Measurements from ENCODE around the gene KPNA5.
"Not testable (repeated sequence)": the region's sequence is repeated elsewhere in the genome, so short reads cannot be mapped to it uniquely, and the experiment has no call there.

The KPNA5 gene

DNA sequence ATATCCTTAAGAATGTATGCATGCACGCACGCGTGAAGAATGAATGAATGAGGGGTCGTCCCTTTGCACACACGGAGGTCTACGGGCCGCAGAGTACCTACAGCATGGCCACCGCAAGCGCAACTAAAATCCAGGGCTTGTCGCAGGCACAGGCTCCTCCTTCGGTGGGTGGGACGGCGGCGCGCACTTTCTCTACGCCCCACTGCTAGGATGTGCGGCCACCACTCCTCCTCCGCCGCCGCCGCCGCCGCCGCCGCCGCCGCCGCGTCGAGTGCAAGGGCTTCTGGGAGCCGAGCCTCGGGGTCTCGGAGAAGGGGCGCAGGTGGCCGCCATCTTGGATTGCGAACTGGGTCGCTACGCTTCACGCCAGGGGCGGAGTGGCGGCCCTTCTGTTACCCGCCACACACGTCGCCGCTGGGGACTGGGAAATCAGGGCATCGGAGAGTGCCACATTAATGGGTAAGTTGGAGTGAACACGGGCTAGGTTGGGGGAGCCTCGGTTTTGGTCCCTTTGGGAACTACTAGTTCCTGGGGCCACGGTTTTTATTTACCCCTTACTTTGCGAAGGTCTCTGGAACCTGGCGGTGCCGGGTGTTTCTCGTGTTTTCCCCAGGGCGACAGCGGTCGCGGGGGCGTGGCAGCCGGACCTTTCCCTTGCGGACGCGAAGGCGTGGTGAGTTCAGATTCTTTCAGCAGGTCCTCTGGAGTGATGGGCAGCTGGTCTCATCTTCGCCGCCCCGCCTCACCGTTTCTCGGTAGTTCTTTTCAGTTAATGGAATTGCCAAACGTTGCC is at the start of gene KPNA5:
TSS of gene KPNA5 (plus strand) at position 332 of the 793 bp plus-strand sequence. CDS start at position 456, 124 bp downstream.
- DNase-seq = peak; percentile 89

- no peak for DNase-seq
Observed at GRCh38 chr6:116631379-116631990, 49.5 kb upstream of the KPNA5 start.

GRCh38 chr6:116633685-116634084 is 47.3 kb upstream of the KPNA5 start:
- no peak for DNase-seq

- no peak for DNase-seq
Observed at GRCh38 chr6:116648156-116648555, 32.9 kb upstream of the KPNA5 start.

- no peak for DNase-seq
Observed at GRCh38 chr6:116649129-116649528, 31.9 kb upstream of the KPNA5 start.

- DNase-seq = no peak
Observed at GRCh38 chr6:116651916-116652315, 29.1 kb upstream of the KPNA5 start.

DNA sequence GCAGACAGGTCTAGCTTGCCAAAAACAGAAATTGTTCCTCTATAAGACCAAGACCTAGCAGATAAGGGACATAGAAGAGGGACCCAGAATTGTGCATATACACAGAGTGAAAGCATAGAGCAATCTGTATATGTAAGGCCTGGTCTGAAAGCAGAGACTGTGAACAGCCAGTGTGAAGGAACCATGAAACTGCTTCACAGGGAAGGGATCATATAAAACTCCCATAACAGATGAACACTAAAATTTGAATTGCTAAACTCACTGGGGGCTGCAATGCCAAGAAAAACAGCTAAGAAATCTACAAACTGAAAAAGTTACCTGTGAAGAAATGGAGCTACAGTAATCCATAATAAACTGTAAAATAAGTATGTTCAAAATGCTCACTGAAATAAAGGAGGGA is 19.4 kb upstream of the KPNA5 start:
- no peak for DNase-seq

- DNase-seq = no peak
Observed at GRCh38 chr6:116662202-116662601, 18.8 kb upstream of the KPNA5 start.

DNA sequence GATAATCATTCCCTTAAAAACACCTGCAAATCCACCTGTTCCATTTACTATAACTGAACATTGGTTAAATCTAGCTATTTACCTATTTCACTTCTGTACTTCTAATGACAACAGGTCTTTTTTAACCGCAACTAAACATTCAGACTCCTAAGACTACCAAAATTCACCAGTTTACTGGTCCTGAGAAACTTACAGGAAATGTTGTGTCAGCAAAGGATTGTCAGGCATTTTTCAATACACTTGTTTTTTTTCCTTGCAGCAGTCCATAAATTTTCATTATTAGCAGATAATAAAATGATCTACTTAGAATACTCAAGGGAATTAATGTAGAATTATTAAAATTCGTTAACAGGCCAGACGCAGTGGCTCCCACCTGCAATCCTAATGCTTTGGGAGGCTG is 17.7 kb upstream of the KPNA5 start:
- DNase-seq = no peak

DNA sequence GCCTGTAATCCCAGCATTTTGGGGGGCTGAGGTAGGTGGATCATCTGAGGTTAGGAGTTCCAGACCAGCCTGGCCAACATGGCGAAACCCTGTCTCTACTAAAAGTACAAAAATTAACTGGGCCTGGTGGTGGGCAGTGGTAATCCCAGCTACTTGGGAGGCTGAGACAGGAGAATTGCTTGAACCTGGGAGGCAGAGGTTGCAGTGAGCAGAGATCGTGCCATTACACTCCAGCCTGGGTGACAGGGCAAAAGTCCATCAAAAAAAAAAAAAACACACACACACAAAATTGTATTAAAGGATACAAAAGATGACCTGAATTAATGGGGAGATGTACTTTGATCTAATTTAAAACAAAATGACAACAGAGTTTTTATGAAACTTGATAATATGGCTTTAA is 16.8 kb upstream of the KPNA5 start:
- DNase-seq = not testable (repeated sequence)

DNA sequence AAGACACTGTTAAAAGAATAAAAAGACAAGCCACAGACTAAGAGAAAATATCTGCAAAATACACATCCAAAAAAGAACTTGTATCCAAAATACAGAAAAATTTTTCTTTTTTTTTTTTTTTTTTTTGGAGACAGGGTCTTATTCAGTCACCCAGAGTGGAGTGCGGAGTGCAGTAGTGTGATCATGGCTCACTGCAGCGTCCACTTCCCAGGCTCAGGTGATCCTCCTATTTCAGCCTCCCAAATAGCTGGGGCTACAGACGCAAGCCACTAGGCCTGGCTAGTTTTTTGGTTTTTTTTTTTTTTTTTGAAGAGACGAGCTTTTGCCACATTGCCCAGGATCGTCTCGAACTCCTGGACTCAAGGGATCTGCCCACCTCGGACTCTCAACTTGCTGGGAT is 15.5 kb upstream of the KPNA5 start:
- DNase-seq = no peak

- no peak for DNase-seq
Observed at GRCh38 chr6:116666869-116667268, 14.1 kb upstream of the KPNA5 start.

DNA sequence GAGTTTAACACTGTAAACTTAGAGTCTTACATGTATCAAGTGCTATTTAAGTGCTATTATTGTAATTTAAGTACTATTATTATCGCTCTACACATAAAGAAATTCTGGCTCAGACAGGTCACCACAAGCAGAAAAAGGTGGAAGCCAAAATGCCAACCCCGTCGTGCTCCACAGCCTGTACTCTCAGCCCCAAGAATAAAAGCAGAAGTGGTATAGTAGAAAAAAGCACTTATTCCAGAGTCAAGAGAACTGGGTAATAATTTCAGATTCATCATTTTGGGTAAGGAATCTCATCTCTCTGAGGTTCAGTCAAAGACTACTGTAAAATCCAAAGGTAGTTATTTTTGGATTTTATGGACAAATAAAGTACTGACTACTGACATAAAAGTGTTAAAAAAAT is 13.4 kb upstream of the KPNA5 start:
- no peak for DNase-seq

DNA sequence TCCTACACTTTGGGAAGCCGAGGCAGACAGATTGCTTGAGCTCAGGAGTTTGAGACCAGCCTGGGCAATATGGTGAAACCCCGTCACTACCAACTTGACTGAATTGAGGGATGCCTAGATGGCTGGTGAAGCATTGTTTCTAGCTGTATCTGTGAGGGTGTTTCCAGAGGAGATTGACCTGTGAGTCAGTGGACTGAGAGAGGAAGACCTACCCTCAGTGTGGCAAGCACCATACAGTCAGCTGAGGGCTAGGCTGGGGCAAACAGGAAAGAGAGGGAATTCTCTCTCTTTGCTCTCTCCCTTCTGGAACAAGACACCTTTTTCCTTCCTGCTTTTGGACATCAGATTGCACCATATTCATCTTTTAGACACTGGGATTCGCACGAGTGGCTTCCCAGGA is 8.7 kb upstream of the KPNA5 start:
- no peak for DNase-seq

DNA sequence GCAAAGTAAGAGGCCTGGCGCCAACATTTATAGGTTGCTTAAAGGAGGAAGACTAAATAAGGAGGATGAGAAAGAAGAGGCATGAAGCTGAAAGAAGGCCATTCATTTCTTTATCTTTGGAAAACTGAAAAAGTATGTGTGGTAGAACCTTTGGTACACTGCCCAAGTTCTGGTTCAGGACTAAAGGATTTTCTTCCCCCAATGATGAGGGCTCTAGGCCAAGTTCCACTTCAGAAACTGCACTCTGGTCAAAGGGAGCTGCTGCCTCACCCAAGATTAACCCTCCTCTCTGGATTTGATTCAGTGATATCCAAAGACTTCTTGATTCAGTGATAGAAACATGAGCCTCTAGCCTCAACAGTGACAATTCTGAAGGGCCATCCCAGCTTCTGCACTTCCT is 5.0 kb upstream of the KPNA5 start:
- DNase-seq = no peak

- peak; percentile 80 for DNase-seq
Observed at GRCh38 chr6:116682334-116682712, 1.3 kb downstream of the KPNA5 start.

DNA sequence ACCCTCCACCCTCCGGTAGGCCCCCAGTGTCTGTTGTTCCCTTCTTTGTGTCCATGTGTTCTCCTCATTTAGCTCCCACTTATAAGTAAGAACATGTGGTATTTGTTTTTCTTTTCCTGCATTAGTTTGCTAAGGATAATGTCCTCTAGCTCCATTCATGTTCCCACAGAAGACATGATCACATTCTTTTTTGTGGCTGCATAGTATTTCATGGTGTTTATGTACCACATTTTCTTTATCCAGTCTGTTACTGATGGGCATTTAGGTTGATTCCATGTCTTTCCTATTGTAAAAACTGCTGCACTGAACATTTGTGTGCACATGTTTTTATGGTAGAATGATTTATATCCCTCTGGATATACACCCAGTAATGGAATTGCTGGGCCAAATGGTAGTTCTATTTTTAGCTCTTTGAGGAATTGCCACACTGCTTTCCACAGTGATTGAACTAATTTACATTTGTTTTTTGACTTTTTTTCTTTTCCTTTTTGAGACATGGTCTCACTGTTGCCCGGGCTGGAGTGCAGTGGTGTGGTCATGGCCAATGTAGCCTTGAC is 4.5 kb downstream of the KPNA5 start:
- DNase-seq = no peak

- not testable (repeated sequence) for DNase-seq
Observed at GRCh38 chr6:116686475-116687101, 5.6 kb downstream of the KPNA5 start.

- DNase-seq = no peak
Observed at GRCh38 chr6:116691154-116691553, 10.1 kb downstream of the KPNA5 start.

- DNase-seq = not testable (repeated sequence)
Observed at GRCh38 chr6:116692873-116693272, 11.9 kb downstream of the KPNA5 start.

DNA sequence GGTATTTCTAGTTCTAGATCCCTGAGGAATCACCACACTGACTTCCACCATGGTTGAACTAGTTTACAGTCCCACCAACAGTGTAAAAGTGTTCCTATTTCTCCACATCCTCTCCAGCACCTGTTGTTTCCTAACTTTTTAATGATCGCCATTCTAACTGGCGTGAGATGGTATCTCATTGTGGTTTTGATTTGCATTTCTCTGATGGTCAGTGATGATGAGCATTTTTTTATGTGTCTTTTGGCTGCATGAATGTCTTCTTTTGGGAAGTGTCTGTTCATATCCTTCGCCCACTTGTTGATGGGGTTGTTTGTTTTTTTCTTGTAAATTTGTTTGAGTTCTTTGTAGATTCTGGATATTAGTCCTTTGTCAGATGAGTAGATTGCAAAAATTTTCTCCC is 12.3 kb downstream of the KPNA5 start:
- not testable (repeated sequence) for DNase-seq

DNA sequence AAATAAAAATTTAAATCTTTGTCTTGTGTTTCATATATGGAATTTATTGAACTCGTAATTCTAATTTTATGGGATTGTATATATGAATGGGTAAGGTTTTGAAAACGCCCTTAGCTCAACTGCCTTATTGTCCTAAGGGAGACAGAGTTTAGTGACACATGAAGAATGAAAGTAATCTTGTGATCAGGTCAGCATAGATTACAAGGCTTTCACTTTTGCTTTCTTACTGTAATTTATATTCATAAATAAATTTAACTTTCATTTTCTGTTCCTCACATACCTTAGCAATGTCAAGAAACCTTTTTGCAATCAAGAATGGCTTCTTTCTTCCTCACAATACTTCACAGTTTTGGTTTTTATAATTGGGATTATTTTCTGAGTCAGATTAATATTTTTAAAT is 14.4 kb downstream of the KPNA5 start:
- peak; percentile 29 for DNase-seq

DNA sequence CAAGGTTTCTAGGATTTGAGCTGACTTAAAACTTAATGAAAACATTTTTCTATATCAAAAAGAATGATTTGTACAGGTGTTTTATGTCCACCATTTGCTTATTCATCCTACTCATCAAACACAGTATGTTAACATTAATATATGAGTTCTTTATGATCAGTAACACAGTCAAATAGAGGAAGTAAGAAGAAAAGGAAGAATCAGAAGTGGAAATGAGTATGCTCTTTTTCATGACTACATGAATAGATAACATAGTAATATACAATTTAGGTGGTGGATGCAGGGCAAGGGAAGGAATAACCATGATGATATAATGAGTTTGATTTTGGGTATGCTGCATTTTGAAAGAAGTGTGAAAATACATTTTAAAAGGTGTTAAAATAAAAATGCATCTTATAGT is 16.5 kb downstream of the KPNA5 start:
- no peak for DNase-seq

- DNase-seq = not testable (repeated sequence)
Observed at GRCh38 chr6:116703888-116704287, 22.9 kb downstream of the KPNA5 start.

Measured in CD4-positive, alpha-beta T cell treated with Interleukin-4 for 4 hours (primary cell).